ENCODE results near the gene SEC24D.
"Not testable (repeated sequence)": the region's sequence is repeated elsewhere in the genome, so short reads cannot be mapped to it uniquely, and the experiment has no call there.

Gene SEC24D, protein sequence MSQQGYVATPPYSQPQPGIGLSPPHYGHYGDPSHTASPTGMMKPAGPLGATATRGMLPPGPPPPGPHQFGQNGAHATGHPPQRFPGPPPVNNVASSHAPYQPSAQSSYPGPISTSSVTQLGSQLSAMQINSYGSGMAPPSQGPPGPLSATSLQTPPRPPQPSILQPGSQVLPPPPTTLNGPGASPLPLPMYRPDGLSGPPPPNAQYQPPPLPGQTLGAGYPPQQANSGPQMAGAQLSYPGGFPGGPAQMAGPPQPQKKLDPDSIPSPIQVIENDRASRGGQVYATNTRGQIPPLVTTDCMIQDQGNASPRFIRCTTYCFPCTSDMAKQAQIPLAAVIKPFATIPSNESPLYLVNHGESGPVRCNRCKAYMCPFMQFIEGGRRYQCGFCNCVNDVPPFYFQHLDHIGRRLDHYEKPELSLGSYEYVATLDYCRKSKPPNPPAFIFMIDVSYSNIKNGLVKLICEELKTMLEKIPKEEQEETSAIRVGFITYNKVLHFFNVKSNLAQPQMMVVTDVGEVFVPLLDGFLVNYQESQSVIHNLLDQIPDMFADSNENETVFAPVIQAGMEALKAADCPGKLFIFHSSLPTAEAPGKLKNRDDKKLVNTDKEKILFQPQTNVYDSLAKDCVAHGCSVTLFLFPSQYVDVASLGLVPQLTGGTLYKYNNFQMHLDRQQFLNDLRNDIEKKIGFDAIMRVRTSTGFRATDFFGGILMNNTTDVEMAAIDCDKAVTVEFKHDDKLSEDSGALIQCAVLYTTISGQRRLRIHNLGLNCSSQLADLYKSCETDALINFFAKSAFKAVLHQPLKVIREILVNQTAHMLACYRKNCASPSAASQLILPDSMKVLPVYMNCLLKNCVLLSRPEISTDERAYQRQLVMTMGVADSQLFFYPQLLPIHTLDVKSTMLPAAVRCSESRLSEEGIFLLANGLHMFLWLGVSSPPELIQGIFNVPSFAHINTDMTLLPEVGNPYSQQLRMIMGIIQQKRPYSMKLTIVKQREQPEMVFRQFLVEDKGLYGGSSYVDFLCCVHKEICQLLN

DNA sequence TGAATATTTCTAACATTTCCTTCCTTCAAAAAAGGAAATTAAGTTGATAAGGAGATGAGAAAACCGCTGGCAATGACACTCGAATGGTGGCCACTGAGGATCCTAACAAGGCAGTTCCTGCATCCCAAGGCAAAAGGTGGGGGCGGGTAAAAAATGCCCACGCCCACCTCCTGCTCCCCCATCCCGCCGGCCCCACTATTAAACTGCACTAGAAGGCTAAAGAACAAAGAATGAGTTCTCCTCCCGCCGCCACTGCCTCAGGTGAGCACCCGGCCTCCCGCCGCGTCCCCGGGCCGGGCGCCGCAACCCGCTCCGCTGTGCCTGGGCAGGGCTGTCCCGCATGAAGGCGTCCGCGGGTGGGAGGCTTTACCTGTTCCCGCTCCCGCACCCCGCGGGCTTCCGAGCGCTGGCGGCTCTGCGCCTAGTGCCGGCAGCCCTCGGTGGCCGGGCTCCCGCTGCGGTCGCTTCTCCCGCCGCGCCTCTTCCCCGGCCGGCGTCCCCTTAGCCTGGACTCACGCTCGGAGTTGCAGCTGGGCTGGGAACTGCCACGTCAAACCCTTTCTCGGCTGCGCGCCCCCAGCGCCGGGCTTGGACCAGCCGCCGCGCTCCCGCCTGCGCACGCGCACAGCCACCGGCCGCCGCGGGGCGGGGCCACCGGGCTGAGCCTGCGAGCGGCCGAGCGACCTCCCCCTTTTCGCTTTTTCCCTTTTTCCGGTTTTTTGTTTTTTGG is at the start of gene SEC24D:
SEC24D (minus strand) TSS at position 556 of the 730 bp plus-strand sequence. CDS start 2,430 bp downstream, outside the sequence.
- DNase-seq (ENCODE audit: low read depth), result peak; percentile 48

DNA sequence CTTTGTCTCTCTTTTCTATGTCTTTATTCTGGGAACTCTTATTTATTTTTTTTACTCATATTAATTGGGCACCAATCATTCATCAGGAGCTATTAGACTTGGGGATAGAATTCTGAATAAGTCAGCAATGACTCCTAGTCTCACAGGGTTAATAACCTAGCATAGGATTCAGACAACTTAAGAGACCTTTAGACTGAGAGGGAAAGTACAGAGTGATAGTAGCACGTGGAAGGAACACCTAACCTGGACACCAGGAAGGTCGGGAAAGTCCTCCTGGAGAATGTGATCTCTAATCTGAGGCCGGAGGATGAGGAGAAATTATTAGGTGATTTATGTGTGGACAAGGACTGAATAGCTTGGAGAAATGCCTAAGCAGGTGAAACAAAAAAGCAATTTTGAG is 48.8 kb upstream of the SEC24D start:
- DNase-seq (ENCODE audit: low read depth), result no peak

DNA sequence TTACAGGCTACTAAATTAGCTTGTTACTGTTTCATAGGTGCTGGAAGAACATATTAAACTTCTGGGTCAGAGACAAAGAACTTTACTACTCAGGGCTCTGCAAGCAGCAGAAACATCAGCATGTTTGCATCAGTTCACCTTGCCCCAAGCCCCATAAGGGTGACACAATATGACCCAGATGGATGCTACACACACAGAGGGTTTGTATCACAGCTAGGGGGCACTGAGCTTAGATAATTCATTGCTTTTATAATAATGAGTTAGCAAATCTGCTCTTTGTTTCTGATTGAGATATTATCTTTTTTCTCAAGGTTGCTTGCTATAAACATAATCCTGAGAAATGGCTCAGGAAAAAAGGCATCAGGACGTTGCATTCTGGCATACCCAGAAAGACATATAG is 47.9 kb upstream of the SEC24D start:
- DNase-seq (ENCODE audit: low read depth), result no peak

DNA sequence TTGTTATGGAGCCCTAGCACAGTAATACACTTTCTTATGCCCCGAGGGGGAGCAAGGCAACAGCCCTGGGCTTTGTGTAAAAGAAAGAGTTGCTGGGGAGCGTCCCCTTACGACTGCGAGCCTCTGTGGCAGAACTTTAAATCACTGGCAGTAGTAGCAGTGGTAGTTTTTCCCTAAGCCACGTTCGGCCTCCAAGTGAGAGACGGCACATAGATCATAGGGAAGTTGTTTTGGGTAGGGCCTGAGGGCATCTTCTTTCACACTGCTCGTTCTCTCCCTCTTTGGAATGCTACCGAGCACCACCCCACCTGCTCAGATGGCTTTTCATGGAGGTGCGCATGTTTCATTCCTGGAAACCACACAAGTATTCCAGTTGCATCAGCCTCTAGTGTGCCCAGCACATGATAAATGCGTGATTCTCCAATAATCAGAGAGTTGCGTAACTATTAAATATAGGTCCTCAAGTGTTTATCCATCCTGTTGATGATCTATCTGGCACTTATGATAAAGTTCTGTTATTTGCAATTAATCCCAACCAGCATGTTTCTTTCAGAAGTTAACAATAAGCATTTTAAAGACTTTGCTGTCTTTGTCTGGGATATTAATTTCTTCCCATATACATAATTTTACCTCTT is 45.7 kb upstream of the SEC24D start:
- DNase-seq (ENCODE audit: low read depth), result no peak

DNA sequence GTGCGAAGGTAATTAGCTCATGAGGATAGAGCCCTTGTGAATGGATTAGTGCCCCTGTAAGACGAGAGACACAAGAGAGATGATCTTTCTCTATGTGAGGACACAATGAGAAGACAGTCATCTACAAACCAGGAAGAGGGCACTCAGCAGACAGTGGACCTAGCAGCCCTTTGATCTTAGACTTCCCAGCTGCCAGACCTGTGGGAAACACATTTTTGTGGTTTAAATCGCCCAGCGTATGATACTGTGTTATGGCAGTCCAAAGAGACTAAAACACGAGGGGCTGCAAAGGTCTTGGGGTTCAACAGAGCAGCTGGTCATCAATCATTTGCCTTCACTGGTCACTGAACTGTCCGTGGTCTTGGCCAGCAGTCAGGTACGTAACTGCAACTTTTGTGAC is 43.5 kb upstream of the SEC24D start:
- DNase-seq (ENCODE audit: low read depth), result no peak

DNA sequence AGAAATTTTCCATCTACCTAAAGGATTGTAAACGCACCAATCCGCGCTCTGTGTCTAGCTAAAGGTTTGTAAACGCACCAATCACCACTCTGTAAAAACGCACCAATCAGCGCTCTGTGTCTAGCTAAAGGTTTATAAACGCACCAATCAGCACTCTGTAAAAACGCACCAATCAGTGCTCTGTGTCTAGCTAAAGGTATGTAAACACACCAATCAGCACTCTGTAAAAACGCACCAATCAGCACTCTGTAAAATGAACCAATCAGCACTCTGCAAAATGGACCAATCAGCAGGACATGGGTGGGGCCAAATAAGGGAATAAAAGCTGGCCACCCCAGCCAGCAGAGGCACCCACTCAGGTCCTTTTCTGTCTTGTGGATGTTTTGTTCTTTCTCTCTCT is 42.6 kb upstream of the SEC24D start:
- not testable (repeated sequence) for DNase-seq (ENCODE audit: low read depth)

DNA sequence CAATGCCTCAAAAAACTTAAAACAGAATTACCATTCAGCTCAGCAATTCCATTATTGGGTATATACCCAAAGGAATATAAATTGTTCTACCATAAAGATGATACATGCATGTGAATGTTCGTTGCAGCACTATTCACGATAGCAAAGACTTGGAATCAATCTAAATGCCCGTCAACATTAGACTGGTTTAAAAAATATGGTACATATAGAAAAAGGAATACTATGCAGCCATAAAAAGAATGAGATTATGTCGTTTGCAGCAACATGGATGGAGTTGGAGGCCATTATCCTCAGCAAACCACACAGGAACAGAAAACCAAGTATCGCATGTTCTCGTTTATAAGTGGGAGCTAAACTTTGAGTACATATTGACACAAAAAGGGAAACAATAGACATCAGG is 41.9 kb upstream of the SEC24D start:
- DNase-seq (ENCODE audit: low read depth), result no peak

DNA sequence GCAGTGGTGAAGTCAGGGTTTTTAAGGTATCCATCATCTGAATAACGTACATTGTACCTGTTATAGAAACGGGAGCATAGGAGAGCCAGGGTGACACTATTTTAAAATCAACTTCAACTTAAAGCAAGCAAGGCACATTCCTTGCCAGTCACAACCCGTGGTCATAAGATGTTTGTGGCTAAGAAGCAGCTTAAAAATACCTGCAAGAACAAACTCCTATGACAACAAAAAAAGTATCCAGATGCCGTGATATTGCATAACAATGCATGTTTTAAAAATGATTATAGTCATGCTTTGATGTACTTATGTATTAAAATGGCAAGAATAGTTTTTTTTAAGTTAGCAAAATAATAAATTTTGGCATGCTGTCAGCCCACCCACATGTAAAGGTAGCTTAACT is 36.3 kb upstream of the SEC24D start:
- DNase-seq (ENCODE audit: low read depth), result no peak

DNA sequence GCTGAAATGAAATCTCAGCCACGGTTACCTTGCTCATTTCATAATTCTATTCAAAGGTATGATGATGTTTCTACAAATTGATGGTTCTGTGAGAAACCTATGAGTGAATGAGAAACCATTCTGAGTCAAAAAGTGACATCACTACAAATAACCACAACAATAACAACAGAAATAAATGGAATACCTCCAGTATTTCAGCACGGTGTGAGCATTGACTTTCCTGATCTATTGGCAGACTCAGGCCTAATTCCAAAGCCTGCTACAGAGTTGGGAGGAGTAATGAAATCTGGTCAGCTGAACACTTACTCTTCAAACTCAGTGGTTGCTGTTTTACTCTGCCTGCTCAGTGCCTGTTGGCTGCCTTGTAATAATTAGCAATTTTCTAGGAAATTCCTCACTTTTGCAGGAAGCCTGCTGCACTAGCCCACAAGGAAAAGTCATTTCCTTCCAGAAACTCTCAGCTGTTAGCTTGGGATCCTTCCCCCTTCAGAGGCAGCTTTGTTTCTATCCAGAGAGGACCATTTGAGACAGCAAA is 33.9 kb upstream of the SEC24D start:
- no peak for DNase-seq (ENCODE audit: low read depth)

DNA sequence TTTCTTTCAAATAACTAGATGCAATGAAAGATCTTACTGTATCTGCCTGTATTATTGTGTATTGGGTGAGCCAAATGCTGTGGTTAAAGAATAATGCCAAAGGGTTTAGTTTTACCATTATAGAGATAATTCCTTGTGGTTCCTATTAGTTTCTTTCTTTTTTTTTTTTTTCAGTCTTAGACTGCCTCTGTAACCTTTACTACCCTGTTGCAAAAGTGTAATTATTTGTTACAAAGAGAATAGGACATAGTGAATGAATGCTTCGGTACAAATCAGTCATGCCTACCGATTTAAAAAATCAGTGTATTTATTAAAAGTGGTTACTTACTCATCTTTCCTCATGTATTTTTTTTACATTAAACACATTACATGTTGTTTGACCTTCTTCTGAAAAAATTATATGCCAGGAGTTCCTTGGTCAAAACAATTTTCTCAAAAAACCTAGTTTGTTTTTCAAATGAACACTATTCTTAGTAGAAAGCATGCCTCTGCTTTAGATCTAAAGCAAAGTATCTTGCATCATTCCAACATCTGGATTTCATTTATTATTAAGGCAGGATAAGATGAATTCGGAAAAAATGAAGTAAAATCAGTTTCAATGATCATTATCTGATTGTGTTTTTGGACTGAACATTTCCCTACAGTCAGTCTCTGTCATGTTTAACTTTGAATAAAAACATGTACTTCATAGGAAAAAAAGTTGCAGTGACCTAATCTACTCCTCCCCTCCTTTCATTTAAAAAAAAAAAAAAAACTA is 31.6 kb upstream of the SEC24D start:
- no peak for DNase-seq (ENCODE audit: low read depth)

DNA sequence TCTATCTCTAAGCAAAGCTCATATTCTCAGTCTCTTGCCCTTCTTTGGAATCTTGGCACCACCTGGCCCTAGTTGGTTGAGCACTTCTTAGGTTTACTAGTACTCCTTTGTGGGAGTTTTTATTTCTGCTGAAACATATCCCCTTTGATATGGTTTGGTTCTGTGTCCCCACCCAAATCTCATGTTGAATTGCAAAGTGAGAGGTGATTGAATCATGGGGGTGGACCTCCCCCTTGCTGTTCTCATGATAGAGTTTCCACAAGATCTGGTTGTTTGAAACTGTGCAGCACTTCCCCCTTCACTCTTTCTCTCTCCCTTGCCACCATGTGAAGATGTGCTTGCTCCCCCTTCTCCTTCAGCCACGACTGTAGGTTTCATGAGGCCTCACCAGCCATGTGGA is 30.5 kb upstream of the SEC24D start:
- no peak for DNase-seq (ENCODE audit: low read depth)

DNA sequence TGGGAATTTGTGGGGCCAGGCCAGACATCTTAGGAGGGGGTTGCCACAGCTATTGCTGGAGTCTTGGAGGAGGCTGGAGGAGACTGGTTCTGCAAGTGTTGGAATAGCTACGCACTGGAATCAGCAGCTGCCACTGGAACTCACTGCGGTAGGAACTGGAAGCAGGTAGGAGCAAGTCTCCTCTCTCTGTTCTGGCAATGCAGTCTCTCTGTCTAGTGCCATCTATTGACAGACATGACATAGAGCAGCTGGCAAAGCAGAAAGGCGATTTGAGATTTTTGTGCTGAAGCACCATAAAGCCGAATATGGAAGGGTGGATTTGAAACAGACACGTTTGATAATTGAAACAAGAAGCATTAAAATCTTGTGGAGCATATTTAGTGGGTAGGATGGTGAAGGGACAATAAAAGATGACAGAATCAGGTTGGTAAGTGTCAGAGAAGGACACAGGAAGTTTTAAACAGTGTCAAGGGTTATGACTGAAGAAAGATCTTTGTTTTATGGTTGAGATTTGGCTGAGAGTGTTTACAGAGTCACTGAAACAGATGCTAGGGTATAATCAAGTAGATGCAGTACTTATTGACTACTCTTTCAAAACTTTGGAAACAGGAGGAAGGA is 29.3 kb upstream of the SEC24D start:
- DNase-seq (ENCODE audit: low read depth), result no peak

DNA sequence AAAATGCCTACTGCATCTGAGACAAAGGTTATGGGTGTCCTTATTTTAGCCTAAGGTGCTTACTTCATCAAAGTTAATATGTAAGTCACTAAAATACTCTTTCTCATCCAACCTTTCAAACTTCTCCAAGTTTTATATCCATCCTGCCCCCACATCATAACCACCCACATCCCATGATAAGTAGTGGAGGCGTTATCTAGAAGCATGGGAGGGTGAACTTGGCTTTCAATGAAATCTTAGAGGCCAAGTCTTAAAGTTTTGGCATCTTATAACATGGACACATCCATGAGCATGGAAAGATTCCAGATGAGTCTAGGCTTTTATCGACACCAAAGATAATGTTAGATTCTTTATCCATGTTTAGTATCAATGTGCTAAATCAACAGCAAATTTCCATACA is 22.9 kb upstream of the SEC24D start:
- no peak for DNase-seq (ENCODE audit: low read depth)

DNA sequence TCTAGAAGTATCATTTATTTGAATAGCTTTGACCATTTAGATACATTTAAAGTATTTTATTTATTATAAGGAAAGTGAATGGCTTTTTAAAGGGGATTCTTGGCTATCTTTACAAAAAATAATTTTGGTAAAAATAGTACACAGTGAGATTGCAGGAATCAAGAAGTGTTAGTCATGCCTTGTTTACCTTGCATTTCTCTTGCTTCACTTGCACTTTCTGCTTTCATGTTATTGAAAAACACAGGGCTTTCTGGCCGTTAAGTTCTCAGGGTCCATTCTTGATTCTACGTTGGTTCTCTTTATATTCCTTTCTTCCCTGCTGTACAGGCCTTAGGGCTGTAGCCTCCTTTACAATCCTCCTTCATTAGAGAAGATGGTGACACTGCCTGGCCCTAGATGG is 21.8 kb upstream of the SEC24D start:
- no peak for DNase-seq (ENCODE audit: low read depth)

DNA sequence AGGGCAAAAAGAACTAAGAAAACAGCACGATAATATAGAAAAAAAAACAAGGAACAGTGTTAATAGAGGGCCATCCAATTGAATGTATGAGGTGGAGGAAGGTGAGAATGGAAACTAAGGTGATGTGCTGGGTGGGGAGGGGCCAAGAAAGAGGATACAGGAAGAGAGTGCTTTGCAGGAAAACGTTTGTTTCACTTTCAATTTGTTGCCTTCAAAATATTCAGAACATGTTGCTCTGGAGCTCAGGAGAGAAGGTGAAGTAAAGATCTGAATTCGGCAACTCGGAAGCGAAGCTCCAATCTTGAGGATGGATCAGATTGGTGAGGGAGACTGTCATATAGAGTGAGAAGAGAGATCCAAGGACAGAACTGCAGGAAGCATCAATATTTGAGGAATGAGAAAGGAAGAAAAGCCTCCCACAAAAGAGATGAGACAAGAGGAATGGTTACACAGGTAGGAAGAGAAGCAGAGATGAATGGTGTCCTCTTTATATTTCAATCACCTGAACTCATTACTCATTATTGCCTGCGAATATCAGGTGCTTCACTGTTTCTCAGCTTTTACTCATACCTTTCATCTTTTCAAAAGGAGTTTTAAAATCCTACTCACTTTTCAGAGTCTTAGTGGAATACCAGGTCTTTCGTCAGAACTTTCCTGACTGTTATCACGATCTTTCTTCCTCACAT is 14.7 kb upstream of the SEC24D start:
- no peak for DNase-seq (ENCODE audit: low read depth)

DNA sequence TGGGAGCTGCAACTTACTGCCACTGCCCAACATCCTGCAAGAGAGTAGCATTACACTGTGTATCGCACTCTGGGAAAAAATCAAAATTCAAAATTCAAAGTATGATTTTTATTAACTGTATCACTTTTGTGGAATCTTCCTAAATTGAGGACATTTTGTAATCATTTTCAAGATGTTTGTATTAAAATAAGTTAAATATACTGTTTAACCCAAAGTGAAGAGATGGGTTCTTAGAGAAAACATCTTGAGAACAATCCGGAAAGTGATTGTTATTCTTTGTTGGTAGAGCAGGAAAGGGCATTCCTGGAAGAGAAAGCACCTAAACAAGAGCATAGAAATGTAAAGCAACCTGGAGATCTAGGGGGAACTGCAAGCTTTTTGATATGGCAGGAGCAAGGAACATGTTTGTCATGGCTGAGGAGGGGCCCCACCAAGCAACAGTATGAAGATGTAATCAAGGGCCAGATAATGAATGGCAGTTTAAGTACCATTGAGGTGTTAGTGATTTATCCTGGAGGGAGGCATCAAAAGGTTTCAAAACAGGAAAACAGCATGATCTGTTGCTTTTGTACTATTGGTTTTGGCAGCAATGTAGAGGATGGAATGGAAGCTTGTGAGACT is 14.1 kb upstream of the SEC24D start:
- DNase-seq (ENCODE audit: low read depth), result no peak

DNA sequence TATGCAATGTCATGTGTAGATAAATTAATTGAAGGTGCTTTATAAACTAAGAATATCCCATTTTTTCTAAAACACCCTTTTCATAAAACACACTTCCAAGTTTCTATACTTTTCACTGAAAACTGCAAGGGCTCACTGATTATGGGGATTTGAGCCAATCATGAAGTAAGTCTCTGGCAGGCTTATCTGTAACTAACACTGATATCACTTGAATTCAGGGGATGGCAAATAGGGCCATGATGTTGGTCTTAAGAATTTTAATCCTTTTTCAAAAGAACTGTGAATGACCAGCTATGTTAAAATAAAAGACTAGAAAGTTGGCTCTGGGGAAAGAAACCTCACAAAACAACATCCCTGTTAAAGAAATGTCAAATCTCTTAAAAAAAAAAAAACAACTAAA is 13.0 kb upstream of the SEC24D start:
- DNase-seq (ENCODE audit: low read depth), result no peak

DNA sequence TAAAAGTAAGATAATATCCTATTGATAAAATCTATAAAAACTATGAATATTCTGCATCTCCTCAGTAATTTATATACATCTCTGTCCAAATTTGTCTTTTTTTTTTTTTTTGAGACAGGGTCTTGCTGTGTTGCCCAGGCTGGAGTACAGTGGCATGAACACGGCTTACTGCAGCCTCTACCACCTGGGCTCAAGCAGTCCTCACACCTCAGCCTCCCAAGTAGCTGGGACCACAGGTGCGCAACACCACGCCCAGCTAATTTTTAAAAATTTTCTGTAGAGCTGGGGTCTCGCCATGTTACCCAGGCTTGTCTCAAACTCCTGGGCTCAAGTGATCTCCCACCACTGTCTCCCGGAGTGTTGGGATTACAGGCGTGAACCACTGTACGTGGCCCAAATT is 12.3 kb upstream of the SEC24D start:
- DNase-seq (ENCODE audit: low read depth), result no peak

DNA sequence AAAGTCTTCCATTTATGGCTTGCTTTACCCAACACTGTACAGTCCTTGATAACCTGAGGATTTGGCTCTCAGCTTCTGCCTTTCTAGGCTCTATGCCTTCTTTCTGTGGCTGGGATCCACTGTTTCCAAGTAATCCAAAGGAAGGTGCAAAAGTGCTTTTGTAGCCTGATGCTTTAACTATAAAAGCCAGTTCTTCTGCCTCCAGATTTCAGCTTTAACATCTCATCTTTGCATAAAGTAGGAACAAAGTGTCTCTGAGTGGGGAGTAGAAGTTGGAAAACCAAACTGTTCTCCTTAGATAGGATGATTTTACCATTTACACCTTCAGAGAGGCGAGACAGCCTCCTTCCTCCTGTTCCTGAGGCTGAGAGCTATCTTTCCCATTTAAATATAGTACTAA is 11.1 kb upstream of the SEC24D start:
- DNase-seq (ENCODE audit: low read depth), result no peak

Measured in CMK (cell line).